ENCODE data around the gene ZFYVE27.

ZFYVE27 gene

GRCh38 chr10:97715259-97715874 is 21.6 kb upstream of the ZFYVE27 start:
- DNase-seq: no peak

GRCh38 chr10:97717627-97718026 is 19.3 kb upstream of the ZFYVE27 start:
- DNase-seq: no peak

- DNase-seq: no peak
Observed at GRCh38 chr10:97718178-97718577, 18.8 kb upstream of the ZFYVE27 start.

- peak; percentile 31 for DNase-seq
Observed at GRCh38 chr10:97718659-97719142, 18.2 kb upstream of the ZFYVE27 start.

- no peak for DNase-seq
Observed at GRCh38 chr10:97719602-97720001, 17.3 kb upstream of the ZFYVE27 start.

- no peak for DNase-seq
Observed at GRCh38 chr10:97721871-97722780, 14.8 kb upstream of the ZFYVE27 start.

- no peak for DNase-seq
Observed at GRCh38 chr10:97723001-97723400, 13.9 kb upstream of the ZFYVE27 start.

- no peak for DNase-seq
Observed at GRCh38 chr10:97724341-97724941, 12.5 kb upstream of the ZFYVE27 start.

- DNase-seq: no peak
Observed at GRCh38 chr10:97726636-97727178, 10.2 kb upstream of the ZFYVE27 start.

GRCh38 chr10:97729014-97729413 is 7.9 kb upstream of the ZFYVE27 start:
- no peak for DNase-seq

- DNase-seq: peak; percentile 33
Observed at GRCh38 chr10:97731346-97732051, 5.4 kb upstream of the ZFYVE27 start.

- no peak for DNase-seq
Observed at GRCh38 chr10:97732052-97732359, 4.9 kb upstream of the ZFYVE27 start.

GRCh38 chr10:97733256-97733655 is 3.7 kb upstream of the ZFYVE27 start:
- no peak for DNase-seq

- no peak for DNase-seq
Observed at GRCh38 chr10:97734021-97734420, 2.9 kb upstream of the ZFYVE27 start.

- DNase-seq: no peak
Observed at GRCh38 chr10:97736403-97736901, 476 bp upstream of the ZFYVE27 start.

GRCh38 chr10:97737770-97738265 is 890 bp downstream of the ZFYVE27 start:
- no peak for DNase-seq

GRCh38 chr10:97738616-97739015 is 1.7 kb downstream of the ZFYVE27 start:
- DNase-seq: no peak

GRCh38 chr10:97740613-97741012 is 3.7 kb downstream of the ZFYVE27 start:
- no peak for DNase-seq

GRCh38 chr10:97743169-97743943 is 6.4 kb downstream of the ZFYVE27 start:
- no peak for DNase-seq

- no peak for DNase-seq
Observed at GRCh38 chr10:97744405-97745035, 7.6 kb downstream of the ZFYVE27 start.

- no peak for DNase-seq
Observed at GRCh38 chr10:97747573-97747972, 10.6 kb downstream of the ZFYVE27 start.

Measured in SHP77 treated with DMSO at 0.1 percent for 48 hours (cell line).